Testis (tissue), 2 donors: ENCODE measurements around the gene SH3RF3.

Experiments
- CTCF ChIP-seq, 3 experiments: fragments of 450-650 bp in 2 of 3; fragments of 200-600 bp in 1 of 3; sonication (generic) in 1 of 3; IDR thresholded peaks; one replicate each; pipeline ENCODE4 v1.5.1; 2016 to 2019; ENCODE audit warnings: antibody characterized with exemption in 3 of 3, mild to moderate bottlenecking in 2 of 3, moderate library complexity in 1 of 3
- POLR2A ChIP-seq: fragments of 450-650 bp; IDR thresholded peaks from one replicate; pipeline ENCODE4 v1.6.1; 2017; ENCODE audit warnings: antibody characterized with exemption, mild to moderate bottlenecking, moderate library complexity

- TF ChIP-seq CTCF (IDR thresholded peaks at IDR 0.05), result no peak
- TF ChIP-seq POLR2A, result no peak
Observed at GRCh38 chr2:109284826-109285225, 155.8 kb downstream of the SH3RF3 start.
